Tibial nerve (tissue), 4 donors: ENCODE measurements around the gene TSHZ2. TPM values are rescaled to one million over a fixed set of nuclear protein-coding genes. Genes with fewer than 3 reads are reported as not detected.

Experiments
- DNase-seq, 2 donors: peaks; one replicate each; pipeline ENCODE4 v3.0.0-alpha.2; 2019; ENCODE audit warnings: low spot score in 2 of 2
- H3K27ac ChIP-seq, 4 donors: fragments of 200-600 bp; sonication (generic) in 3 of 4; one replicate each; pipeline ENCODE4 v1.5.1; 2017 to 2019; ENCODE audit warnings: mild to moderate bottlenecking in 1 of 4
- H3K27me3 ChIP-seq, 2 donors: fragments of 200-600 bp; sonication (generic) in 1 of 2; one replicate each; pipeline versions ENCODE4 v1.5.1 to v1.6.0; 2017 to 2019
- H3K36me3 ChIP-seq, 3 donors: fragments of 200-600 bp; sonication (generic); one replicate each; pipeline ENCODE4 v1.5.1; 2018 to 2019
- H3K4me1 ChIP-seq, 4 donors: fragments of 200-600 bp; sonication (generic) in 3 of 4; one replicate each; pipeline ENCODE4 v1.5.1; 2017 to 2019
- H3K4me3 ChIP-seq, 4 donors: fragments of 200-600 bp; sonication (generic) in 3 of 4; one replicate each; pipeline ENCODE4 v1.5.1; 2017 to 2019; ENCODE audit warnings: mild to moderate bottlenecking in 1 of 4, moderate library complexity in 1 of 4
- H3K9me3 ChIP-seq, 4 donors: fragments of 200-600 bp; sonication (generic) in 3 of 4; one replicate each; pipeline ENCODE4 v1.5.1; 2017 to 2019
- CTCF ChIP-seq, 5 experiments: fragments of 200-600 bp in 3 of 5; fragments of 450-650 bp in 2 of 5; sonication (generic) in 3 of 5; IDR thresholded peaks; one replicate each; pipeline ENCODE4 v1.5.1; 2016 to 2019; ENCODE audit warnings: antibody characterized with exemption in 5 of 5, mild to moderate bottlenecking in 3 of 5, moderate library complexity in 2 of 5
- EP300 ChIP-seq, 2 donors: sonication (generic); formaldehyde crosslinking; IDR thresholded peaks; one replicate each; pipeline ENCODE4 v1.6.1; 2017; ENCODE audit warnings: antibody characterized with exemption in 2 of 2, mild to moderate bottlenecking in 1 of 2
- POLR2A ChIP-seq, 2 donors: fragments of 450-650 bp; IDR thresholded peaks; one replicate each; pipeline ENCODE4 v1.6.1; 2017; ENCODE audit warnings: antibody characterized with exemption in 2 of 2, mild to moderate bottlenecking in 2 of 2, moderate library complexity in 2 of 2
- WGBS, 2 donors: methylation state at CpG; one replicate each; pipeline ENCODE4 v1.1.5; 2018; 5-methylcytosine and 5-hydroxymethylcytosine counted together
- total RNA-seq, 4 donors: library from RNA; depleted of rRNA; stranded (reverse); fragments of >200 nt; gene quantifications; one replicate each; pipeline ENCODE4 v1.1.0, GENCODE V29; 2016

TSHZ2 gene
- total RNA-seq, 4 donors from 2014 or later: 20.9 to 33.7 (median 25.1) TPM

GRCh38 chr20:52972965-52973819 is 1.0 kb downstream of the TSHZ2 start:
- Histone ChIP-seq H3K9me3 (no peaks in the 10 kb centered on the region), H3K27me3 (peaks cover 0 to 17% of the 10 kb centered on the region in 2 donors), H3K36me3 (no peaks in the 10 kb centered on the region), H3K27ac (peak overlapping the region; percentile 39 to 85 (median 62)), H3K4me1 (peaks cover 0 to 30% (median 0%) of the 10 kb centered on the region in 4 donors), H3K4me3 (peak overlapping the region; percentile 41 to 65 (median 45))
- DNase-seq: no peak
- TF ChIP-seq POLR2A (IDR thresholded peaks at IDR 0.05) (no peak), EP300 (IDR thresholded peaks at IDR 0.05) (no peak)
- WGBS, 2 donors: 2 to 3% methylated on average over 38 to 39 of the region's 39 CpGs

- Histone ChIP-seq H3K36me3 (no peaks in the 10 kb centered on the region), H3K27ac (peak overlapping the region in 3 of 4 donors; percentile 50 to 85 (median 74))
- WGBS, 2 donors: 18 to 22% methylated on average over 5 of the region's 5 CpGs
Observed at GRCh38 chr20:52974179-52974594, 2.0 kb downstream of the TSHZ2 start.

GRCh38 chr20:52975029-52975732 is 3.0 kb downstream of the TSHZ2 start:
- Histone ChIP-seq H3K4me1 (peaks cover 0 to 30% (median 0%) of the 10 kb centered on the region in 4 donors), H3K27me3 (peaks cover 0 to 17% of the 10 kb centered on the region in 2 donors), H3K36me3 (no peaks in the 10 kb centered on the region), H3K4me3 (peak overlapping the region in 1 of 4 donors; percentile 65), H3K9me3 (no peaks in the 10 kb centered on the region), H3K27ac (peak overlapping the region in 2 of 4 donors; percentile 52 to 85)
- DNase-seq: no peak
- 38% methylated on average over 11 of the region's 11 CpGs for WGBS, 2 donors
- TF ChIP-seq EP300 (IDR thresholded peaks at IDR 0.05): no peak
- no peak for TF ChIP-seq CTCF (IDR thresholded peaks at IDR 0.05)
- no peak for TF ChIP-seq POLR2A (IDR thresholded peaks at IDR 0.05)

More at GRCh38 chr20:52974179-52974594, 2.0 kb downstream of the TSHZ2 start:
- TF ChIP-seq POLR2A (IDR thresholded peaks at IDR 0.05) (no peak), EP300 (IDR thresholded peaks at IDR 0.05) (no peak)
- no peak for DNase-seq
- Histone ChIP-seq H3K9me3 (no peaks in the 10 kb centered on the region), H3K4me1 (peaks cover 0 to 30% (median 0%) of the 10 kb centered on the region in 4 donors), H3K4me3 (peak overlapping the region in 3 of 4 donors; percentile 41 to 65 (median 49)), H3K27me3 (peaks cover 0 to 17% of the 10 kb centered on the region in 2 donors)

GRCh38 chr20:52975803-52976531 is 3.8 kb downstream of the TSHZ2 start:
- WGBS, 2 donors: 68 to 69% methylated on average over 3 of the region's 3 CpGs
- H3K27ac ChIP-seq: peak overlapping the region in 1 of 4 donors; percentile 85
- H3K4me3 ChIP-seq: peak overlapping the region in 1 of 4 donors; percentile 65

GRCh38 chr20:52978851-52979250 is 6.7 kb downstream of the TSHZ2 start:
- Histone ChIP-seq H3K27me3 (no peaks in the 10 kb centered on the region), H3K4me3 (no peak overlapping the region), H3K9me3 (no peaks in the 10 kb centered on the region), H3K36me3 (no peaks in the 10 kb centered on the region), H3K4me1 (peaks cover 0 to 8% (median 0%) of the 10 kb centered on the region in 4 donors), H3K27ac (no peak overlapping the region)
- WGBS, 2 donors: 31 to 33% methylated on average over 2 of the region's 2 CpGs
- DNase-seq: no peak
- TF ChIP-seq CTCF (IDR thresholded peaks at IDR 0.05): no peak
- TF ChIP-seq POLR2A (IDR thresholded peaks at IDR 0.05): no peak
- no peak for TF ChIP-seq EP300 (IDR thresholded peaks at IDR 0.05)

More at GRCh38 chr20:52975803-52976531, 3.8 kb downstream of the TSHZ2 start:
- TF ChIP-seq CTCF (IDR thresholded peaks at IDR 0.05) (no peak), EP300 (IDR thresholded peaks at IDR 0.05) (no peak), POLR2A (IDR thresholded peaks at IDR 0.05) (no peak)
- peaks cover 0 to 17% of the 10 kb centered on the region in 2 donors for H3K27me3 ChIP-seq
- DNase-seq: no peak
- peaks cover 0 to 30% (median 0%) of the 10 kb centered on the region in 4 donors for H3K4me1 ChIP-seq
- H3K9me3 ChIP-seq: no peaks in the 10 kb centered on the region
- no peaks in the 10 kb centered on the region for H3K36me3 ChIP-seq
